EL (cell line): ENCODE measurements around the gene DIS3L2.
"Not testable (repeated sequence)": the region's sequence is repeated elsewhere in the genome, so short reads cannot be mapped to it uniquely, and the experiment has no call there.

ENCODE experiments used
- DNase-seq: peaks from one replicate; pipeline ENCODE4 v3.0.0-alpha.2; 2016

Gene DIS3L2

GRCh38 chr2:232132181-232132580 is 170.7 kb downstream of the DIS3L2 start:
- no peak for DNase-seq

- no peak for DNase-seq
These were observed 171.6 kb downstream of the DIS3L2 start for GRCh38 chr2:232133078-232133477.

- DNase-seq, result no peak
These were observed 173.4 kb downstream of the DIS3L2 start for GRCh38 chr2:232134939-232135338.

GRCh38 chr2:232137356-232138147 is 176.0 kb downstream of the DIS3L2 start:
- peak; percentile 8 for DNase-seq

- DNase-seq, result no peak
These were observed 176.9 kb downstream of the DIS3L2 start for GRCh38 chr2:232138441-232138840.

GRCh38 chr2:232139171-232139594 is 177.7 kb downstream of the DIS3L2 start:
- DNase-seq, result no peak

- peak; percentile 37 for DNase-seq
These were observed 178.5 kb downstream of the DIS3L2 start for GRCh38 chr2:232139786-232140562.

- no peak for DNase-seq
These were observed 180.1 kb downstream of the DIS3L2 start for GRCh38 chr2:232141591-232141990.

- DNase-seq, result peak; percentile 26
These were observed 180.5 kb downstream of the DIS3L2 start for GRCh38 chr2:232142049-232142448.

- DNase-seq, result no peak
These were observed 181.0 kb downstream of the DIS3L2 start for GRCh38 chr2:232142502-232142901.

GRCh38 chr2:232146294-232146693 is 184.8 kb downstream of the DIS3L2 start:
- DNase-seq, result peak; percentile 60

GRCh38 chr2:232147440-232148077 is 186.0 kb downstream of the DIS3L2 start:
- no peak for DNase-seq

GRCh38 chr2:232162187-232162586 is 200.7 kb downstream of the DIS3L2 start:
- DNase-seq, result peak; percentile 13

- no peak for DNase-seq
These were observed 208.9 kb downstream of the DIS3L2 start for GRCh38 chr2:232170396-232170795.

- no peak for DNase-seq
These were observed 213.1 kb downstream of the DIS3L2 start for GRCh38 chr2:232174662-232175061.

- DNase-seq, result not testable (repeated sequence)
These were observed 215.1 kb downstream of the DIS3L2 start for GRCh38 chr2:232176587-232176986.

GRCh38 chr2:232183279-232183678 is 221.8 kb downstream of the DIS3L2 start:
- no peak for DNase-seq

- no peak for DNase-seq
These were observed 222.8 kb downstream of the DIS3L2 start for GRCh38 chr2:232184346-232184745.

GRCh38 chr2:232190796-232191195 is 229.3 kb downstream of the DIS3L2 start:
- no peak for DNase-seq

GRCh38 chr2:232195487-232195886 is 234.0 kb downstream of the DIS3L2 start:
- DNase-seq, result no peak

- DNase-seq, result no peak
These were observed 235.3 kb downstream of the DIS3L2 start for GRCh38 chr2:232196802-232197201.

- DNase-seq, result no peak
These were observed 238.7 kb downstream of the DIS3L2 start for GRCh38 chr2:232200195-232200594.

GRCh38 chr2:232203166-232203891 is 241.8 kb downstream of the DIS3L2 start:
- DNase-seq, result no peak
